ENCODE results near the gene SPECC1.
A peak's percentile ranks its signal among the peaks of the same experiment; 100 is the strongest.

The SPECC1 gene

GRCh38 chr17:20281860-20282259 is 272.7 kb downstream of the SPECC1 start:
- no peak overlapping the region for H3K4me3 ChIP-seq (ENCODE audit: low read length)
- peaks cover 9% of the 10 kb centered on the region for H3K36me3 ChIP-seq (ENCODE audit: insufficient read depth, low read length)
- H3K9ac ChIP-seq (ENCODE audit: low read depth, low read length), result no peak overlapping the region
- no peaks in the 10 kb centered on the region for H3K27me3 ChIP-seq (ENCODE audit: insufficient read depth, low read length)
- no peak overlapping the region for H3K27ac ChIP-seq (ENCODE audit: low read depth, low read length)
- WGBS, result 92% methylated on average over 11 of the region's 11 CpGs
- H3K9me3 ChIP-seq (ENCODE audit: insufficient read depth, low read depth, low read length), result no peaks in the 10 kb centered on the region
- peaks cover 4% of the 10 kb centered on the region; the same call in 1 of the 2 replicates for H3K4me1 ChIP-seq (ENCODE audit: insufficient read depth, low read length)

GRCh38 chr17:20282526-20283308 is 273.6 kb downstream of the SPECC1 start:
- Histone ChIP-seq H3K9ac (ENCODE audit: low read depth, low read length) (no peak overlapping the region), H3K27me3 (ENCODE audit: insufficient read depth, low read length) (no peaks in the 10 kb centered on the region), H3K27ac (ENCODE audit: low read depth, low read length) (no peak overlapping the region), H3K36me3 (ENCODE audit: insufficient read depth, low read length) (peaks cover 9% of the 10 kb centered on the region), H3K4me3 (ENCODE audit: low read length) (no peak overlapping the region), H3K9me3 (ENCODE audit: insufficient read depth, low read depth, low read length) (no peaks in the 10 kb centered on the region), H3K4me1 (ENCODE audit: insufficient read depth, low read length) (peaks cover 4% of the 10 kb centered on the region; the same call in 1 of the 2 replicates)
- 96% methylated on average over 9 of the region's 9 CpGs for WGBS

GRCh38 chr17:20284022-20284421 is 274.9 kb downstream of the SPECC1 start:
- Histone ChIP-seq H3K9ac (ENCODE audit: low read depth, low read length) (no peak overlapping the region), H3K4me3 (ENCODE audit: low read length) (no peak overlapping the region), H3K9me3 (ENCODE audit: insufficient read depth, low read depth, low read length) (no peaks in the 10 kb centered on the region), H3K36me3 (ENCODE audit: insufficient read depth, low read length) (peaks cover 9% of the 10 kb centered on the region), H3K4me1 (ENCODE audit: insufficient read depth, low read length) (peaks cover 4% of the 10 kb centered on the region; the same call in 1 of the 2 replicates), H3K27me3 (ENCODE audit: insufficient read depth, low read length) (no peaks in the 10 kb centered on the region), H3K27ac (ENCODE audit: low read depth, low read length) (no peak overlapping the region)
- 92% methylated on average over 3 of the region's 3 CpGs for WGBS

GRCh38 chr17:20284570-20285295 is 275.6 kb downstream of the SPECC1 start:
- no peaks in the 10 kb centered on the region for H3K9me3 ChIP-seq (ENCODE audit: insufficient read depth, low read depth, low read length)
- no peaks in the 10 kb centered on the region for H3K27me3 ChIP-seq (ENCODE audit: insufficient read depth, low read length)
- no peak overlapping the region for H3K9ac ChIP-seq (ENCODE audit: low read depth, low read length)
- H3K4me1 ChIP-seq (ENCODE audit: insufficient read depth, low read length), result peaks cover 4% of the 10 kb centered on the region; the same call in 1 of the 2 replicates
- no peak overlapping the region for H3K4me3 ChIP-seq (ENCODE audit: low read length)
- 94% methylated on average over 6 of the region's 6 CpGs for WGBS
- H3K36me3 ChIP-seq (ENCODE audit: insufficient read depth, low read length), result peaks cover 9% of the 10 kb centered on the region
- H3K27ac ChIP-seq (ENCODE audit: low read depth, low read length), result no peak overlapping the region

- Histone ChIP-seq H3K27ac (ENCODE audit: low read depth, low read length) (no peak overlapping the region), H3K4me1 (ENCODE audit: insufficient read depth, low read length) (no peaks in the 10 kb centered on the region), H3K27me3 (ENCODE audit: insufficient read depth, low read length) (no peaks in the 10 kb centered on the region), H3K4me3 (ENCODE audit: low read length) (no peak overlapping the region), H3K36me3 (ENCODE audit: insufficient read depth, low read length) (peaks cover 6% of the 10 kb centered on the region; the same call in 1 of the 2 replicates), H3K9ac (ENCODE audit: low read depth, low read length) (no peak overlapping the region), H3K9me3 (ENCODE audit: insufficient read depth, low read depth, low read length) (no peaks in the 10 kb centered on the region)
- WGBS, result 94% methylated on average over 3 of the region's 3 CpGs
Observed at GRCh38 chr17:20289984-20290383, 280.8 kb downstream of the SPECC1 start.

- Histone ChIP-seq H3K27me3 (ENCODE audit: insufficient read depth, low read length) (no peaks in the 10 kb centered on the region), H3K4me3 (ENCODE audit: low read length) (no peak overlapping the region), H3K9ac (ENCODE audit: low read depth, low read length) (no peak overlapping the region), H3K4me1 (ENCODE audit: insufficient read depth, low read length) (no peaks in the 10 kb centered on the region), H3K9me3 (ENCODE audit: insufficient read depth, low read depth, low read length) (no peaks in the 10 kb centered on the region), H3K27ac (ENCODE audit: low read depth, low read length) (no peak overlapping the region), H3K36me3 (ENCODE audit: insufficient read depth, low read length) (peaks cover 6% of the 10 kb centered on the region)
- WGBS, result 71% methylated on average over 6 of the region's 6 CpGs
Observed at GRCh38 chr17:20291853-20292252, 282.7 kb downstream of the SPECC1 start.

GRCh38 chr17:20293501-20293900 is 284.3 kb downstream of the SPECC1 start:
- H3K36me3 ChIP-seq (ENCODE audit: insufficient read depth, low read length), result peaks cover 17% of the 10 kb centered on the region
- H3K9me3 ChIP-seq (ENCODE audit: insufficient read depth, low read depth, low read length), result no peaks in the 10 kb centered on the region
- no peaks in the 10 kb centered on the region for H3K27me3 ChIP-seq (ENCODE audit: insufficient read depth, low read length)
- H3K4me1 ChIP-seq (ENCODE audit: insufficient read depth, low read length), result no peaks in the 10 kb centered on the region
- H3K9ac ChIP-seq (ENCODE audit: low read depth, low read length), result no peak overlapping the region
- H3K4me3 ChIP-seq (ENCODE audit: low read length), result no peak overlapping the region
- 93% methylated on average over 2 of the region's 2 CpGs for WGBS
- no peak overlapping the region for H3K27ac ChIP-seq (ENCODE audit: low read depth, low read length)

- 91% methylated on average over 6 of the region's 6 CpGs for WGBS
- Histone ChIP-seq H3K9ac (ENCODE audit: low read depth, low read length) (no peak overlapping the region), H3K4me3 (ENCODE audit: low read length) (no peak overlapping the region), H3K4me1 (ENCODE audit: insufficient read depth, low read length) (no peaks in the 10 kb centered on the region), H3K27ac (ENCODE audit: low read depth, low read length) (no peak overlapping the region), H3K36me3 (ENCODE audit: insufficient read depth, low read length) (peaks cover 17% of the 10 kb centered on the region), H3K9me3 (ENCODE audit: insufficient read depth, low read depth, low read length) (no peaks in the 10 kb centered on the region), H3K27me3 (ENCODE audit: insufficient read depth, low read length) (no peaks in the 10 kb centered on the region)
Observed at GRCh38 chr17:20294120-20294519, 285.0 kb downstream of the SPECC1 start.

- Histone ChIP-seq H3K4me3 (ENCODE audit: low read length) (no peak overlapping the region), H3K27me3 (ENCODE audit: insufficient read depth, low read length) (no peaks in the 10 kb centered on the region), H3K27ac (ENCODE audit: low read depth, low read length) (no peak overlapping the region), H3K36me3 (ENCODE audit: insufficient read depth, low read length) (peaks cover 18% of the 10 kb centered on the region), H3K9ac (ENCODE audit: low read depth, low read length) (no peak overlapping the region), H3K4me1 (ENCODE audit: insufficient read depth, low read length) (no peaks in the 10 kb centered on the region), H3K9me3 (ENCODE audit: insufficient read depth, low read depth, low read length) (no peaks in the 10 kb centered on the region)
- 94% methylated on average over 3 of the region's 3 CpGs for WGBS
Observed at GRCh38 chr17:20299013-20299412, 289.9 kb downstream of the SPECC1 start.

GRCh38 chr17:20300436-20300934 is 291.3 kb downstream of the SPECC1 start:
- Histone ChIP-seq H3K4me1 (ENCODE audit: insufficient read depth, low read length) (no peaks in the 10 kb centered on the region), H3K27me3 (ENCODE audit: insufficient read depth, low read length) (no peaks in the 10 kb centered on the region), H3K36me3 (ENCODE audit: insufficient read depth, low read length) (peaks cover 22% of the 10 kb centered on the region), H3K9ac (ENCODE audit: low read depth, low read length) (0 out of 2 replicates have a peak overlapping the region, but pooled peaks have one; percentile 14), H3K27ac (ENCODE audit: low read depth, low read length) (no peak overlapping the region), H3K9me3 (ENCODE audit: insufficient read depth, low read depth, low read length) (no peaks in the 10 kb centered on the region; the same call in 1 of the 2 replicates), H3K4me3 (ENCODE audit: low read length) (no peak overlapping the region)
- 96% methylated on average over 9 of the region's 9 CpGs for WGBS

GRCh38 chr17:20302246-20302917 is 293.2 kb downstream of the SPECC1 start:
- H3K4me1 ChIP-seq (ENCODE audit: insufficient read depth, low read length), result no peaks in the 10 kb centered on the region; the same call in 1 of the 2 replicates
- no peaks in the 10 kb centered on the region for H3K27me3 ChIP-seq (ENCODE audit: insufficient read depth, low read length)
- WGBS, result 93% methylated on average over 9 of the region's 9 CpGs
- peaks cover 34% of the 10 kb centered on the region for H3K36me3 ChIP-seq (ENCODE audit: insufficient read depth, low read length)
- H3K4me3 ChIP-seq (ENCODE audit: low read length), result no peak overlapping the region
- peaks cover 16% of the 10 kb centered on the region for H3K9me3 ChIP-seq (ENCODE audit: insufficient read depth, low read depth, low read length)
- no peak overlapping the region for H3K27ac ChIP-seq (ENCODE audit: low read depth, low read length)
- no peak overlapping the region for H3K9ac ChIP-seq (ENCODE audit: low read depth, low read length)

Data from HUES64 (cell line).